Body of pancreas (tissue), 4 donors: ENCODE measurements around the gene ACACA. TPM values are rescaled to one million over a fixed set of nuclear protein-coding genes. Genes with fewer than 3 reads are reported as not detected.
"Not testable (repeated sequence)": the region's sequence is repeated elsewhere in the genome, so short reads cannot be mapped to it uniquely, and the experiment has no call there.

Experiments
- ATAC-seq: fragments of 150-250 bp; one replicate; pipeline ENCODE4 v1.9.1; 2016
- DNase-seq, 4 donors: peaks; one replicate each; pipeline ENCODE4 v3.0.0-alpha.2; 2019
- H3K27ac ChIP-seq, 4 donors: fragments of 200-600 bp; sonication (generic); 1 replicate in 3 of 4; 2 replicates in 1 of 4; pipeline versions ENCODE4 v1.5.1 to v1.6.1; 2016 to 2019; ENCODE audit warnings: mild to moderate bottlenecking in 1 of 4, mixed read lengths in 1 of 4, moderate library complexity in 1 of 4
- H3K27me3 ChIP-seq, 2 donors: fragments of 200-600 bp; sonication (generic); one replicate each; pipeline ENCODE4 v1.6.0; 2016; ENCODE audit warnings: mild to moderate bottlenecking in 1 of 2
- H3K36me3 ChIP-seq, 2 donors: fragments of 200-600 bp; sonication (generic); replicated peaks in 1 of 2; 2 replicates each; pipeline ENCODE4 v1.5.1; 2016; ENCODE audit warnings: low read depth in 2 of 2; ENCODE audit not compliant: insufficient read depth in 1 of 2
- H3K4me1 ChIP-seq: fragments of 200-600 bp; sonication (generic); one replicate; pipeline ENCODE4 v1.6.0; 2016
- H3K4me3 ChIP-seq, 2 donors: fragments of 200-600 bp; sonication (generic); 1 replicate in 1 of 2; 2 replicates in 1 of 2; pipeline ENCODE4 v1.5.1; 2016 to 2019
- H3K9me3 ChIP-seq, 3 donors: fragments of 200-600 bp; sonication (generic); 1 replicate in 2 of 3; 2 replicates in 1 of 3; pipeline ENCODE4 v1.5.1; 2016
- CTCF ChIP-seq, 7 experiments: fragments of 450-650 bp in 4 of 7; fragments of 200-600 bp in 3 of 7; sonication (generic) in 3 of 7; IDR thresholded peaks; one replicate each; pipeline ENCODE4 v1.5.1; 2016 to 2019; ENCODE audit warnings: antibody characterized with exemption in 7 of 7
- POLR2A ChIP-seq, 3 donors: fragments of 450-650 bp; IDR thresholded peaks; one replicate each; pipeline ENCODE4 v1.6.1; 2016; ENCODE audit warnings: antibody characterized with exemption in 3 of 3, mild to moderate bottlenecking in 2 of 3
- WGBS, 2 donors: methylation state at CpG; one replicate each; pipeline ENCODE4 v1.1.5; 2017; 5-methylcytosine and 5-hydroxymethylcytosine counted together
- intact Hi-C: fragments of 100-400 bp; cut with DNase I; formaldehyde crosslinking; loops from one replicate; pipeline ENCODE4 v1.15.1; 2023
- total RNA-seq, 2 donors: library from RNA; depleted of rRNA; stranded (reverse); fragments of >200 nt; gene quantifications; one replicate each; pipeline ENCODE4 v1.1.0, GENCODE V29; 2016

ACACA gene
- total RNA-seq, 2 donors from 2014 or later, result 9.1 to 49.1 TPM

- H3K4me3 ChIP-seq, result no peak overlapping the region
- 96 to 99% methylated on average over 7 of the region's 7 CpGs for WGBS, 2 donors
- H3K4me1 ChIP-seq, result no peaks in the 10 kb centered on the region
- H3K27me3 ChIP-seq, result no peaks in the 10 kb centered on the region
- no peak overlapping the region for H3K27ac ChIP-seq
- H3K36me3 ChIP-seq, result no peaks in the 10 kb centered on the region
- intact Hi-C loops, result no loop called here
- no peaks in the 10 kb centered on the region for H3K9me3 ChIP-seq
- ATAC-seq (no peak), DNase-seq (no peak)
- TF ChIP-seq POLR2A (IDR thresholded peaks at IDR 0.05), result no peak
- TF ChIP-seq CTCF (IDR thresholded peaks at IDR 0.05), result no peak
Observed at GRCh38 chr17:37144075-37144701, 262.4 kb downstream of the ACACA start.

- H3K9me3 ChIP-seq, H3K4me3 ChIP-seq, H3K36me3 ChIP-seq, H3K27me3 ChIP-seq, DNase-seq, ATAC-seq, H3K4me1 ChIP-seq, H3K27ac ChIP-seq, intact Hi-C loops: not testable (repeated sequence)
- 92 to 96% methylated on average over 3 of the region's 3 CpGs for WGBS, 2 donors
Observed at GRCh38 chr17:37143558-37143957, 263.1 kb downstream of the ACACA start.

- 95% methylated on average over 5 of the region's 5 CpGs for WGBS, 2 donors
- Histone ChIP-seq H3K27ac (no peak overlapping the region), H3K9me3 (no peaks in the 10 kb centered on the region), H3K4me3 (no peak overlapping the region), H3K4me1 (no peaks in the 10 kb centered on the region), H3K27me3 (no peaks in the 10 kb centered on the region), H3K36me3 (no peaks in the 10 kb centered on the region)
- TF ChIP-seq POLR2A (IDR thresholded peaks at IDR 0.05) (no peak), CTCF (IDR thresholded peaks at IDR 0.05) (no peak)
- ATAC-seq, result no peak
- no peak for DNase-seq
- intact Hi-C loops, result no loop called here
Observed at GRCh38 chr17:37142294-37142896, 264.2 kb downstream of the ACACA start.

GRCh38 chr17:37138571-37139120 lies 268.0 kb downstream of the ACACA start:
- TF ChIP-seq POLR2A (IDR thresholded peaks at IDR 0.05), result no peak
- TF ChIP-seq CTCF (IDR thresholded peaks at IDR 0.05), result no peak
- Histone ChIP-seq H3K27me3 (no peaks in the 10 kb centered on the region), H3K4me1 (no peaks in the 10 kb centered on the region), H3K36me3 (no peaks in the 10 kb centered on the region), H3K9me3 (no peaks in the 10 kb centered on the region), H3K4me3 (no peak overlapping the region), H3K27ac (no peak overlapping the region)
- intact Hi-C loops, result no loop called here
- DNase-seq (no peak), ATAC-seq (no peak)
- 83 to 84% methylated on average over 1 of the region's 1 CpG for WGBS, 2 donors

GRCh38 chr17:37137906-37138514 lies 268.6 kb downstream of the ACACA start:
- DNase-seq, result no peak
- no peaks in the 10 kb centered on the region for H3K36me3 ChIP-seq
- H3K27ac ChIP-seq, result no peak overlapping the region
- no peaks in the 10 kb centered on the region for H3K4me1 ChIP-seq
- WGBS, 2 donors, result 91 to 92% methylated on average over 6 of the region's 6 CpGs
- H3K27me3 ChIP-seq, result no peaks in the 10 kb centered on the region
- no peak for ATAC-seq
- no peak overlapping the region for H3K4me3 ChIP-seq
- TF ChIP-seq POLR2A (IDR thresholded peaks at IDR 0.05), result no peak
- TF ChIP-seq CTCF (IDR thresholded peaks at IDR 0.05), result no peak
- intact Hi-C loops, result no loop called here
- H3K9me3 ChIP-seq, result no peaks in the 10 kb centered on the region
